A549 (cell line): Measurements from ENCODE around the gene SLBP. TPM values are rescaled to one million over a fixed set of nuclear protein-coding genes. Genes with fewer than 3 reads are reported as not detected.

Experiments
- ATAC-seq, 2 experiments: fragments of 200-7000 bp in 1 of 2; fragments of >200 bp in 1 of 2; cut with Nextera tagmentation in 1 of 2; cut with Tn5 transposase in 1 of 2; 3 replicates each; pipeline versions ENCODE4 v1.8.0 to v1.9.1; 2018 to 2020; ENCODE audit warnings: mild to moderate bottlenecking in 1 of 2, moderate library complexity in 1 of 2
- CTCF ChIA-PET: fragments of 300-600 bp; sonication (Branson Sonifier 250); formaldehyde crosslinking; extraction: SDS; loops from one replicate; lab custom pipeline; 2021; ENCODE audit warnings: antibody characterized with exemption, inconsistent platforms; lab: Yijun Ruan, JAX
- POLR2A ChIA-PET: fragments of 350-600 bp; formaldehyde crosslinking; extraction: SDS; loops from one replicate; lab custom pipeline; 2021; ENCODE audit warnings: antibody characterized with exemption, inconsistent platforms; lab: Yijun Ruan, JAX
- DNase-seq, 2 experiments: peaks; one replicate each; pipeline versions ENCODE4 v3.0.0 to v3.0.0-alpha.2; 2011 to 2016; ENCODE audit warnings: low read depth in 1 of 2, low spot score in 1 of 2
- FAIRE-seq: peaks from 2 replicates; lab custom pipeline; 2011; peaks lifted over from hg19 to GRCh38; lab: Jason Lieb, UNC
- H3K27ac ChIP-seq, 2 experiments: fragments of >200 bp; sonication (Bioruptor Twin); formaldehyde crosslinking; 3 replicates each; pipeline ENCODE4 v1.5.1; 2016 to 2017
- H3K4me1 ChIP-seq: fragments of >200 bp; sonication (Bioruptor Twin); formaldehyde crosslinking; 3 replicates; pipeline ENCODE4 v1.6.1; 2016
- H3K4me2 ChIP-seq: fragments of >200 bp; sonication (Bioruptor Twin); formaldehyde crosslinking; 3 replicates; pipeline ENCODE4 v1.6.1; 2016
- H3K4me3 ChIP-seq: fragments of >200 bp; sonication (Bioruptor Twin); formaldehyde crosslinking; 3 replicates; pipeline ENCODE4 v1.5.1; 2016
- H3K9me3 ChIP-seq: fragments of >200 bp; sonication (Bioruptor Twin); formaldehyde crosslinking; 3 replicates; pipeline ENCODE4 v1.6.1; 2016
- BCL3 ChIP-seq: fragments of >200 bp; sonication (Bioruptor Twin); formaldehyde crosslinking; IDR thresholded peaks from 3 replicates; pipeline ENCODE4 v1.6.1; 2016
- CBX8 ChIP-seq: fragments of 200-600 bp; sonication (generic); IDR thresholded peaks from 2 replicates; pipeline ENCODE4 v1.6.1; 2016
- CHD4 ChIP-seq: fragments of 200-600 bp; sonication (generic); IDR thresholded peaks from 2 replicates; pipeline ENCODE4 v1.6.1; 2016; ENCODE audit warnings: antibody characterized with exemption, mild to moderate bottlenecking, borderline replicate concordance
- ELK1 ChIP-seq: fragments of 150-350 bp; IDR thresholded peaks from 2 replicates; pipeline ENCODE4 v1.6.1; 2014; ENCODE audit warnings: low read depth, mild to moderate bottlenecking, low read length
- ESRRA ChIP-seq: fragments of 150-350 bp; IDR thresholded peaks from 2 replicates; pipeline ENCODE4 v1.6.1; 2014; ENCODE audit warnings: mild to moderate bottlenecking, low read length, borderline replicate concordance
- FOSB ChIP-seq: fragments of 250-450 bp; sonication (Bioruptor Pico); IDR thresholded peaks from 2 replicates; pipeline ENCODE4 v1.5.0; 2020; ENCODE audit warnings: mild to moderate bottlenecking, moderate library complexity
- FOSL2 ChIP-seq, 2 experiments: fragments of 450-650 bp in 1 of 2; fragments of >200 bp in 1 of 2; sonication (Bioruptor Twin) in 1 of 2; formaldehyde crosslinking; IDR thresholded peaks; 2 replicates each; pipeline versions ENCODE4 v1.5.0 to v1.6.1; 2016 to 2020; ENCODE audit warnings: mild to moderate bottlenecking in 1 of 2, moderate library complexity in 1 of 2
- FOXS1 ChIP-seq: fragments of 250-450 bp; sonication (Bioruptor Pico); IDR thresholded peaks from 2 replicates; pipeline ENCODE4 v1.5.0; 2020; ENCODE audit warnings: mild to moderate bottlenecking, moderate library complexity
- HES2 ChIP-seq: fragments of >200 bp; sonication (Bioruptor Twin); formaldehyde crosslinking; IDR thresholded peaks from 2 replicates; pipeline ENCODE4 v1.6.1; 2016
- HEYL ChIP-seq: fragments of 250-450 bp; sonication (Bioruptor Pico); IDR thresholded peaks from 2 replicates; pipeline ENCODE4 v1.8.0; 2021; ENCODE audit warnings: mild to moderate bottlenecking, moderate library complexity
- HOXA7 ChIP-seq: fragments of 250-450 bp; sonication (Bioruptor Pico); IDR thresholded peaks from 2 replicates; pipeline ENCODE4 v1.5.0; 2020; ENCODE audit warnings: mild to moderate bottlenecking, moderate library complexity
- KDM1A ChIP-seq: fragments of 200-600 bp; sonication (generic); IDR thresholded peaks from 2 replicates; pipeline ENCODE4 v1.6.1; 2016; ENCODE audit warnings: low read depth, mild to moderate bottlenecking
- KDM5A ChIP-seq: fragments of 200-600 bp; sonication (generic); IDR thresholded peaks from 2 replicates; pipeline ENCODE4 v1.6.1; 2016; ENCODE audit warnings: antibody characterized with exemption, mild to moderate bottlenecking
- MAX ChIP-seq: IDR thresholded peaks from 2 replicates; pipeline ENCODE4 v1.6.1; 2012
- NR3C1 ChIP-seq: fragments of >200 bp; sonication (Bioruptor Twin); formaldehyde crosslinking; IDR thresholded peaks from 3 replicates; pipeline ENCODE4 v1.6.1; 2017
- POLR2A ChIP-seq: IDR thresholded peaks from 2 replicates; pipeline ENCODE4 v1.6.1; 2012; ENCODE audit warnings: mild to moderate bottlenecking, low read length
- RARB ChIP-seq: fragments of 250-450 bp; sonication (Bioruptor Pico); IDR thresholded peaks from 2 replicates; pipeline ENCODE4 v1.8.0; 2021; ENCODE audit warnings: mild to moderate bottlenecking, moderate library complexity
- RCOR1 ChIP-seq: fragments of 150-350 bp; IDR thresholded peaks from 2 replicates; pipeline ENCODE4 v1.6.1; 2014; ENCODE audit warnings: antibody characterized with exemption, low read length, low read depth
- REST ChIP-seq: fragments of 200-600 bp; sonication (generic); IDR thresholded peaks from 2 replicates; pipeline ENCODE4 v1.6.1; 2016; ENCODE audit warnings: antibody characterized with exemption, mild to moderate bottlenecking, moderate library complexity
- RFX5 ChIP-seq: fragments of 450-650 bp; IDR thresholded peaks from 2 replicates; pipeline ENCODE4 v1.7.1; 2014; ENCODE audit warnings: antibody characterized with exemption, mild to moderate bottlenecking, moderate library complexity
- RNF2 ChIP-seq: fragments of 200-600 bp; sonication (generic); IDR thresholded peaks from 2 replicates; pipeline ENCODE4 v1.6.1; 2016; ENCODE audit warnings: low read depth, mild to moderate bottlenecking, antibody characterized with exemption, moderate library complexity, borderline replicate concordance
- SMC3 ChIP-seq: fragments of >200 bp; sonication (Bioruptor Twin); formaldehyde crosslinking; IDR thresholded peaks from 3 replicates; pipeline ENCODE4 v1.6.1; 2018; ENCODE audit warnings: inconsistent platforms
- TFCP2L1 ChIP-seq: fragments of 250-450 bp; sonication (Bioruptor Pico); IDR thresholded peaks from 2 replicates; pipeline ENCODE4 v1.5.0; 2021; ENCODE audit warnings: mild to moderate bottlenecking
- ZC3H11A ChIP-seq: fragments of 450-650 bp; IDR thresholded peaks from 2 replicates; pipeline ENCODE4 v1.6.1; 2014; ENCODE audit warnings: antibody characterized with exemption, mild to moderate bottlenecking
- WGBS: methylation state at CpG from one replicate; pipeline ENCODE4 v1.1.6; 2017; ENCODE audit errors: missing lambda C conversion rate; 5-methylcytosine and 5-hydroxymethylcytosine counted together
- polyA plus RNA-seq, 4 experiments: library from polyadenylated mRNA; depleted of rRNA in 3 of 4; stranded (reverse); fragments of >200 nt; fragmentation: RNase III in 1 of 4; extraction: RNeasy Plus Mini Kit Qiagen cat#74134 plus additional on column Dnase treatment in 1 of 4; gene quantifications; 2 replicates in 3 of 4; 3 replicates in 1 of 4; pipeline ENCODE4 v1.2.3, GENCODE V29; 2011 to 2017

Gene SLBP
- polyA plus RNA-seq, 2 of the 4 experiments (the other 2 are of a cell fraction), result 80.5 to 89.9 TPM

GRCh38 chr4:1655081-1655480 is 57.0 kb downstream of the SLBP start:
- CTCF ChIA-PET, result no interaction called here
- DNase-seq (no peak), ATAC-seq (no peak)
- Histone ChIP-seq H3K27ac (no peak overlapping the region), H3K9me3 (no peaks in the 10 kb centered on the region)
- TF ChIP-seq MAX, result no peak
- TF ChIP-seq HES2, result no peak
- TF ChIP-seq REST, result no peak
- TF ChIP-seq POLR2A, result no peak
- TF ChIP-seq ELK1, result no peak
- TF ChIP-seq RFX5, result no peak
- no peak for TF ChIP-seq RCOR1
- TF ChIP-seq RARB (CRISPR knock-in tag), result no peak
- TF ChIP-seq, all 56 proteins: peak for 0
- POLR2A ChIA-PET, result no interaction called here
- 84% methylated on average over 15 of the region's 47 CpGs for WGBS
- no peak overlapping the region for H3K4me2 ChIP-seq
- no peak overlapping the region for H3K4me3 ChIP-seq
- FAIRE-seq, result no peak
- no peaks in the 10 kb centered on the region for H3K4me1 ChIP-seq

GRCh38 chr4:1654216-1654955 is 57.7 kb downstream of the SLBP start:
- no peak for DNase-seq
- no peak for TF ChIP-seq BCL3
- TF ChIP-seq RARB (CRISPR knock-in tag), result no peak
- no peak for TF ChIP-seq ZC3H11A
- TF ChIP-seq RNF2, result no peak
- TF ChIP-seq, all 56 proteins: peak for 0
- Histone ChIP-seq H3K9me3 (no peaks in the 10 kb centered on the region), H3K4me2 (no peak overlapping the region), H3K27ac (no peak overlapping the region), H3K4me3 (no peak overlapping the region), H3K4me1 (no peaks in the 10 kb centered on the region)
- ATAC-seq (no peak), FAIRE-seq (no peak)
- 90% methylated on average over 11 of the region's 23 CpGs for WGBS
- POLR2A ChIA-PET, result no interaction called here
- CTCF ChIA-PET, result interaction anchor here (0.8 kb wide), 1 partner anchor 72 kb away, joined by 3 read pairs; no protein-coding TSS in a partner anchor

GRCh38 chr4:1653776-1654175 is 58.3 kb downstream of the SLBP start:
- POLR2A ChIA-PET, result no interaction called here
- Histone ChIP-seq H3K9me3 (no peaks in the 10 kb centered on the region), H3K4me2 (no peak overlapping the region), H3K4me3 (no peak overlapping the region), H3K27ac (no peak overlapping the region), H3K4me1 (no peaks in the 10 kb centered on the region)
- DNase-seq (no peak), ATAC-seq (no peak; a peak in 1 of 6 replicates), FAIRE-seq (no peak)
- TF ChIP-seq FOSB (no peak), TFCP2L1 (CRISPR knock-in tag) (no peak), CBX8 (no peak), HOXA7 (no peak), SMC3 (no peak), KDM1A (no peak), NR3C1 (no peak), HEYL (CRISPR knock-in tag) (no peak), ESRRA (no peak), FOSL2 (IDR thresholded peaks at IDR 0.05) (no peak), FOSL2 (CRISPR knock-in tag; IDR thresholded peaks at IDR 0.05) (no peak), KDM5A (no peak), CHD4 (no peak), REST (no peak), FOXS1 (no peak)
- 47% methylated on average over 3 of the region's 10 CpGs for WGBS
- CTCF ChIA-PET, result interaction anchor here (0.8 kb wide), 1 partner anchor 72 kb away, joined by 3 read pairs; no protein-coding TSS in a partner anchor
